Neural progenitor cell (in vitro differentiated cells): ENCODE measurements around the gene GSE1.

Source experiments
- CTCF ChIP-seq: fragments of 200-600 bp; sonication (generic); IDR thresholded peaks from 2 replicates; pipeline ENCODE4 v1.5.1; 2017; ENCODE audit warnings: antibody characterized with exemption, mild to moderate bottlenecking
- EZH2 ChIP-seq: fragments of 200-600 bp; sonication (generic); IDR thresholded peaks from 2 replicates; pipeline ENCODE4 v1.6.1; 2017; ENCODE audit warnings: antibody characterized with exemption, mild to moderate bottlenecking, moderate library complexity
- EZH2phosphoT487 ChIP-seq: fragments of 200-600 bp; sonication (generic); IDR thresholded peaks from 2 replicates; pipeline ENCODE4 v1.6.1; 2017; ENCODE audit warnings: antibody characterized with exemption

- TF ChIP-seq CTCF (no peak), EZH2 (no peak), EZH2phosphoT487 (no peak)
These were observed 4.6 kb upstream of the GSE1 start for GRCh38 chr16:85608515-85608885.
